Activated CD4-positive, alpha-beta T cell treated with anti-CD3 and anti-CD28 coated beads, Interleukin-2, amount 50 U/mL, for 4 hours (primary cell): ENCODE data around the gene COX7B2.

Source experiments
- DNase-seq, 2 experiments: peaks; one replicate each; pipeline ENCODE4 v3.0.0-alpha.2; 2020

COX7B2 gene

GRCh38 chr4:46909078-46909477 lies at the start of gene COX7B2:
COX7B2 (minus strand) TSS chr4:46909245; CDS start chr4:46735192, 174,053 bp downstream.
- DNase-seq = no peak

- no peak for DNase-seq
Observed at GRCh38 chr4:46956451-46956850, 47.4 kb upstream of the COX7B2 start.

DNA sequence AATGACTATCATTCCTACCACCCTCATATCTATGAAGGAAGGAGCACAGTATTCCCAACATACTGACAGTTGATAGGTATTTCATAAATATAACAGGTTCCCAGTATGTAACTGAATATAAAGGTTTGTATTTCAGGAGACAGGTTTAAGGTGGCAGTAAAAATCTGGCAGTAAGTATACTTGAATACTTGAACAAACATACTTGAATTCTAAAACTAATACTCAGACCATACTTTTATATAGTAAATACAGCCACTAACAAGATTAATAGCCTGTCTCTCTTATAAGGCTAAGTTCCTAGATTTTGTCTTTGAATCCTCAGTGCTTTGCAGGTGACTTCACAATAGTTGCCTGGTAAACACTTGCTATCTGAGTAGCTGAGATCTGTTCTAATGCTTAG lies 46.6 kb upstream of the COX7B2 start:
- DNase-seq = no peak

DNA sequence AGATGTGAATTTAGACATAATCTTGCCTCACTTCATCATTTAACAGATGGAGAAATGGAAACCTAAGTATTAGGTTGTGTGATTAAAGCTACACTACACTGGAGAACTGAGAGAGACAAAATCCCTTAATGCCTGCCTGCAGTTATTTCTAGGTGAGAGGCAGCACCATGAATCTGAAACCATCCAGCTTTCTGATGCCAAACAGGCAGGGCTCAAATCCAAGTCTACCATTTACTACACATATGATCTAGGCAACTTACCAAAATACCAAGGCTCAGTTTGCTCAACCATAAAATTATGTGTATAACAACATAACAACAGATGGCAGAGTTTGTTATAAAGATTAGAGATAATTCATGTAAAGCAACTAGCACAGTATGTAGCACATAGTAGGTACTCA lies 45.6 kb upstream of the COX7B2 start:
- DNase-seq = no peak

DNA sequence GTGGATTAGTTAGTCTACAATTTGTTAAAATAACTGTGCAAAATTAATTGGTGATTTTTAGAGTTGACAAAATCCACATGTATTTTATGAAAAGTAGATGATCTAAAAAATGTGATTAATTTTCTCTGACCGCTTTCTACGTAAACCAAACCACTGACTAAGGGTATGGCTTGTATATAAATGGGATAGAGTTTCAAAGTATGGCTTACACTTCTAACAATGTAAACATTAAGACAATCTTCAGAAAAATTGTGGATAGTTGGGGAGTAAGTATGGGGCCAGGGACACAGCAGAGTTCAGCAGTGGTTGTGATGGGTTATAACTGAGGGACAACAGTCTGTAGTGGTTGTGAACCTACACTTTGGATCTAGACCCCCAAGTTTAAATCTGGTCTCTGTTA lies 44.5 kb upstream of the COX7B2 start:
- no peak for DNase-seq

GRCh38 chr4:46952451-46952850 lies 43.4 kb upstream of the COX7B2 start:
- DNase-seq = no peak

DNA sequence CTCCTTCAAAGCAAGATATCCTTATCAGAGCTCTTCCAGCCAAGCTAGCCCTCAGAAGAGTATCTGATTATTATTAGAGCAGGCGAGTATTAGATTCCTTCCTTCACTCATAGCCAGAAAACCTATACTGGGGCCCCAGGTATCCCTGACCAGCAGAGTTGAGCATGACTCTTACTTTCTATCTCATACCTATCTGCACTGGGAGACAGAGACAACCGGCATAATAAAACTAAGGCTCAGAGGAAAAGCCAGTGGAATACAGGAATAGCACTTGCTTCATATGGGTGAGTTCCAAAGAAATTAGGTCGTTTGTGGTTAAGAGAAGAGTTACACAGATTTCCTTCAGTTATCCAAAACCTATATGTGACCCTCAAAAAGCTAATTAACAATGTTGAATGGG lies 41.8 kb upstream of the COX7B2 start:
- DNase-seq = no peak

GRCh38 chr4:46949822-46950221 lies 40.8 kb upstream of the COX7B2 start:
- no peak for DNase-seq

DNA sequence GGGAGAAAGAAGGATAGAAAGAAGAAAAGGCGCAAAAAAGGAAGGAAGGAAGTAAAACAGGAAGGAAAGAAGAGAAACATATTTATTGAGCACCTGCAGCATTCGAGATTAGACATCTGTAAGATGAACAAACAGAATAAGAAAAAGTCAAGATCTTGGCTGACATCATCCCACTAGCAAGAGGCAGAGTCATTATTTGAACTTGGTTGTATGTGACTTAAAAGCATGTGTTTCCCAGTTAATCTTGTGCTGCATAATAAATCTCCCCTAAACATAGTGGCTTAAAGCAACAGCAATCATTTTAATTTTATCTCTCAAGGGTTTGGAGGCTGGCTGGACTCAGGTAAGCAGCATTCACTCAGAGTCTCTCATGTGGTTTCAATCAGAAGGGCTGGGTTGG lies 38.5 kb upstream of the COX7B2 start:
- DNase-seq = no peak

GRCh38 chr4:46946919-46947536 lies 38.0 kb upstream of the COX7B2 start:
- no peak for DNase-seq

GRCh38 chr4:46945062-46945461 lies 36.0 kb upstream of the COX7B2 start:
- DNase-seq = no peak

DNA sequence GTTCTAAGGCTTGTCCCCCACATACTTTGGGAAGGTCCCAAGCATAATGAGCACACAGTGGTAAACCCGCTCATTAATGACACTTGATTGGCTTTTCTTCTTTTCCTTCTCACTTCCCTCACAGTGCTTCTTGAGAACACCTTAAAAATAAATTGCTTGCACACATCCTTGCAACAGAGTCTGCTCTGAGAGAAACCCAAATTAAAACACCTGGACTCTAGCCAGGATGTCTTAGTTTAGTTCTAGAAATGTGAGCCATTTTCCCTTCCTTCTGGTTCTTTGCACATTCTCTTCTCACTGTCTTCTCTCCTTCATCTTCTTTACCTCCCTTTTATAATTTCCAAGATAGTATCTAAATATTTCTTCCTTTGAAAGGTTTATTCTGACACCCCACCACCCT lies 35.3 kb upstream of the COX7B2 start:
- no peak for DNase-seq

DNA sequence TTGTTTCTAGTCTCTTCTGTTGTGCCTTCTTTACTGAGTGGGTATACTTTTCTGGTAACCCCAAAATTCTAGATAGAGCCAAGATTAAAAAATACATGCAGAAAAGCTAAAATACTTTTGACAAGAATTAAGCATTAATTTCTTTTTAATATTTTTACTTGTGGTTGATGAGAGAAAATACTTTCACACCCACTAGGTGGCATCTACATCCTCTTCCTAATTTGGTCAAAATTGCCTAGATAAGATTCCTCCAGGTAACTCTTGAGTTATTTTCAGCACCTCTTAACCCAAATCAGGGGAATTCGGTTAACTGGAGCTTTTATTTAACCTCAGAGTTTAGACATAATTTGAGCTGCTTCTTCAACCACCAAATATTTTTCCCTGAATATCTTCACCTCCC lies 28.4 kb upstream of the COX7B2 start:
- DNase-seq = no peak

- no peak for DNase-seq
Observed at GRCh38 chr4:46934726-46935125, 25.7 kb upstream of the COX7B2 start.

DNA sequence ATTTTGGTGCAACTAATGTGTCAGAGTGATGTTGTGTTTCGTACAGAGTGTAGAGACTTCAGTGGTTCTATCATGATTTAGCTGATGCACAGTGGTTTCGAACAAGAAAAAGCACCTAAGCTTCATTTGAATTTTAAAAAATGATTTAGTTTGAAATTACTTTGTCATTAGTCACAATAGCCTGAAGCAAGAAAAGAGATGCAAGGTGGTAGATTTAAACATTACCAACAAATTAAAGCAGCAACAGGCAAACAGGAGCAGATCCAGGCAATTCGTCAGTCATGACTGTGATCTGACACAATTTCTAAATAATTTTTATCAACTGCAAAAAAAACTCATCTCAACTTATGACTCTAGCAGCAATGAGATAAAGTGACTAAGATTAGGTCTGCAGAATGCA lies 24.6 kb upstream of the COX7B2 start:
- DNase-seq = no peak

- DNase-seq = no peak
Observed at GRCh38 chr4:46931981-46932380, 22.9 kb upstream of the COX7B2 start.

DNA sequence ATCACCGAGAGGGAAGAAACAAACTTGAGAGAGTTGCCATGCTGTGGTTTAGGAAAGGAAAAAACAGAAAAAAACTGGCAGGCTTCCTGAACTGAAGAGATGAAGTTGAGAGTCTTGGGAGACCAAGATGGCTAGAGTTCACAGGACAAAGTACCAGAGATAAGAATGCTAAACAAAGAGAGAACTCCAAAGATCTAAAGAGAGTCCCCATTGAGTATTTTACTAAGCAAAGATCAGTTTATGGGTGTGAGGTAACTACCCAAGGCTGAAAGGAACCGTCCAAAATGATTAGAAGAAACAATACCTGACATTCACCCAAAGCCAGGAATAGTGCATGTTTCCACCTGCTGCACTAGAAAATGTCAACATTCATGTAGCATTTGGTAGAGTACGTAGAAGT lies 21.8 kb upstream of the COX7B2 start:
- DNase-seq = no peak

- no peak for DNase-seq
Observed at GRCh38 chr4:46927201-46927600, 18.2 kb upstream of the COX7B2 start.

DNA sequence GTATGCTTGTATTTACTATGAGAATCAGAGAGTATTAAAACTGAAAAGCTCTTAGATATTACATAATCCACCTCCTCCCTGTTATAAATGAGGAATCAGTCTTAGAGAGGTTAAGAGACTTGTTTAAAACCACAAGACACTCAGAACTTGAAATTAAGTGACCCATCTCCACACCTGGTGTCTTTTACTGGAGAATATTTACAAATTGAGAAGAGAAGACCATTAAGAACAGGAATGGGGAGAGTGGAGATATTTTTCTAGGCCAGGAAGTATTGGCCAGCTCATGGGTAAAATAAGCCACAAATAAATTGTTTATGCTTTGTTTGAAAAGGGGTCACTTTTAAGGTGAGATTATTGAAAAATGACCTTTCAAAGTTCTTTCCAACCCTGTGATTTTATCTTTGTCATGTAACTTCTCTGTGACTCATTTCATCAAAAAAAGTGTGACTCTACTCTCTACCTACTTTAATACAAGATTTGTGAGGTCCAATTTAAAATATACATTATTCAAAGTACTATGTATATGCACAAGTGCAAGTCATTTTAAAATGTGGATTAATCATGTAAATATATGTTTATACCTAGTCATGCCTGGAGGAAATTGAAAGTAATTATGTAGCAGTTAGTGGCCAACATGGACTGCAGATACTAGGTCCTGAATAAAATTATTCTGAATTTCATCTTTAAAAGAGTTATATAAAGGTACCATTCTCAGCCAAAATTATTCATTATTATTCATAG lies 15.9 kb upstream of the COX7B2 start:
- no peak for DNase-seq

DNA sequence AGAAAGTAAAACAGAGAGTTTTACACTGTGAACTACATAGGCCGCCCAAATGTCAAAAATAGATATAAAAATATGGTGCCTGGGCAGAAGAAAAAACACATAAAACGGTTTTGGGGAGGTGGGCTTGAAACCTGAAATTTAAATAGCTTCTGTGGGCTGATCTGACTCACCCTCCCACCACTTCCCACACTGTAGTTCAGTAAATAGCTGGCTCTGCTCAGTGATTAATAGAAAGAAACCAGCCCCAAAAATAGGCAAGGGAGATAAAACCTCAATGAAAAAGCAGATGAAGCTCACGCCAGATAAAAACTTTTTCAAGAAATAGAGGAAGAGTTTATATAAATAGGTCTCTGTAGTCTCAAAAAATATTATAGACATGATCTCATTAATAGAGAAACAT lies 13.2 kb upstream of the COX7B2 start:
- DNase-seq = no peak

GRCh38 chr4:46908148-46908547 lies 897 bp downstream of the COX7B2 start:
- no peak for DNase-seq

- no peak for DNase-seq
Observed at GRCh38 chr4:46900082-46900481, 9.0 kb downstream of the COX7B2 start.

DNA sequence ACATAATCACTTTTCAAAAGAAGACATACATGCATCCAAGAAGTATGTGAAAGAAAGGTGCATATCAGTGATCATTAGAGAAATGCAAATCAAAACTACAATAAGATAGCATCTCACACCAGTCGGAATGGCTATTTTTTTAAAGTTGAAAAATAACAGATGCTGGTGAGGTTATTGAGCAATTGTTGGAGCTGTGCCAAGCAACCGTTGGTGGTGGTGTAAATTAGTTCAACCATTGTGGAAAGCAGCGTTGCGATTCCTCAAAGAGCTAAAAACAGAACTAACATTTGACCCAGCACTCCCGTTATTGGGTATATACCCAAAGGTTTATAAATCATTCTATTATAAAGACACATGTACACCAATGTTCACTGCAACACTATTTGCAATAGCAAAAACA lies 14.2 kb downstream of the COX7B2 start:
- DNase-seq = no peak

GRCh38 chr4:46890056-46890455 lies 19.0 kb downstream of the COX7B2 start:
- no peak for DNase-seq

GRCh38 chr4:46889410-46889809 lies 19.6 kb downstream of the COX7B2 start:
- no peak for DNase-seq
